Activated naive CD8-positive, alpha-beta T cell treated with anti-CD3 and anti-CD28 coated beads for 36 hours (primary cell): ENCODE measurements around the gene PRSS36. TPM values are rescaled to one million over a fixed set of nuclear protein-coding genes. Genes with fewer than 3 reads are reported as not detected.
"Not testable (repeated sequence)": the region's sequence is repeated elsewhere in the genome, so short reads cannot be mapped to it uniquely, and the experiment has no call there.

Experiments used
- DNase-seq: peaks from one replicate; pipeline ENCODE4 v3.0.0; 2021
- H3K27ac Mint-ChIP-seq: one replicate; pipeline ENCODE4 v1.8.0; 2022; ENCODE audit warnings: mild to moderate bottlenecking, moderate library complexity, mixed read lengths
- H3K27me3 Mint-ChIP-seq: one replicate; pipeline ENCODE4 v1.8.0; 2022; ENCODE audit warnings: mild to moderate bottlenecking, mixed read lengths
- H3K36me3 Mint-ChIP-seq: one replicate; pipeline ENCODE4 v1.8.0; 2021; ENCODE audit warnings: mild to moderate bottlenecking, mixed read lengths
- H3K4me1 Mint-ChIP-seq: one replicate; pipeline ENCODE4 v1.8.0; 2021; ENCODE audit warnings: mixed read lengths
- H3K4me3 Mint-ChIP-seq: one replicate; pipeline ENCODE4 v1.8.0; 2022; ENCODE audit warnings: mild to moderate bottlenecking, moderate library complexity, mixed read lengths
- H3K9me3 Mint-ChIP-seq: one replicate; pipeline ENCODE4 v1.8.0; 2022; ENCODE audit warnings: mixed read lengths
- total RNA-seq, 2 experiments: library from RNA; stranded (reverse); gene quantifications; one replicate each; pipeline ENCODE4 v1.2.3, GENCODE V29; 2021

Gene PRSS36
- total RNA-seq, 2 experiments from 2014 or later, result 0.74 TPM; not detected in 1

DNA sequence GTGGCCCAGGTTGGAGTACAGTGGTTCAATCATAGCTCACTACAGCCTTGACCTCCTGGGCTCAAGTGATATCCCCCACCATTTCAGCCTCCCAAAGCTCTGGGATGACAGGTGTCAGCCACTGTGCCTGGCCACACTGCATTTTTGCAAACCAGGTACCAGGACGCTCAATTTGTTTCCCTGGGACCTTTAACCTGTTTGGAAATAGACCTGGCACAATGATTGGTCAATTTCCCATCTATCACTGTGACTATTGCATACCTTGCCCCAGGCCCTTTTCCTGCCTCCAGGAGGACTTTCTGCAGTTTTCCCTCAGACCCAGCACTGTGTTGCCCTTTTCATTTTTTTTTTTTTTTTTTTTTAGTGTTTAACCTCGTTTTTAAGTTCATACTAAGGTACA lies 19.0 kb upstream of the PRSS36 start:
- Mint-ChIP-seq H3K4me1 (no peaks in the 10 kb centered on the region), H3K4me3 (no peak overlapping the region), H3K9me3 (no peaks in the 10 kb centered on the region), H3K27ac (no peak overlapping the region), H3K36me3 (no peaks in the 10 kb centered on the region), H3K27me3 (no peaks in the 10 kb centered on the region)
- no peak for DNase-seq

- DNase-seq, result no peak
- Mint-ChIP-seq H3K27me3 (no peaks in the 10 kb centered on the region), H3K4me3 (no peak overlapping the region), H3K4me1 (no peaks in the 10 kb centered on the region), H3K9me3 (no peaks in the 10 kb centered on the region), H3K36me3 (no peaks in the 10 kb centered on the region), H3K27ac (no peak overlapping the region)
Observed at GRCh38 chr16:31167315-31167714, 17.4 kb upstream of the PRSS36 start.

DNA sequence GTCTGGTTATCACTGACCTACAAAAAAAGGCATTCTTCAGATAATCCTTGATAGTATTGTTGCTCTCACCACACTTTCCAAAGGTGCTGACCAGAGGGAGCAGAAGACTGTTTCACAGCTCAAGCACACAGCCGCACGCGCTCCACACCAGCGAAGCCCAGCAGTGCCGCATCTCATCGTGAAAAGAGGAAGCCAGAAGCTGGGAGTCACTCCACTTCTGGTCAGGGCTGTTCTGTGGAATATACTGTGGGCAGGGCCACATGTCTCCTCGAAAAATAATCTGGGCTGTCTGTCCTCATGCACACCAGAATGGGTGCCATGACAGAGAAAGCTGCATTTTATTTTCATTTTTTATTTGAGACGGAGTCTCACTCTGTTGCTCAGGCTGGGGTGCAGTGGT lies 7.3 kb upstream of the PRSS36 start:
- peaks cover 6% of the 10 kb centered on the region for H3K4me1 Mint-ChIP-seq
- H3K4me3 Mint-ChIP-seq, result peak overlapping the region; percentile 32
- H3K27me3 Mint-ChIP-seq, result peaks cover 3% of the 10 kb centered on the region
- no peaks in the 10 kb centered on the region for H3K9me3 Mint-ChIP-seq
- DNase-seq, result no peak
- no peak overlapping the region for H3K27ac Mint-ChIP-seq
- no peaks in the 10 kb centered on the region for H3K36me3 Mint-ChIP-seq

DNA sequence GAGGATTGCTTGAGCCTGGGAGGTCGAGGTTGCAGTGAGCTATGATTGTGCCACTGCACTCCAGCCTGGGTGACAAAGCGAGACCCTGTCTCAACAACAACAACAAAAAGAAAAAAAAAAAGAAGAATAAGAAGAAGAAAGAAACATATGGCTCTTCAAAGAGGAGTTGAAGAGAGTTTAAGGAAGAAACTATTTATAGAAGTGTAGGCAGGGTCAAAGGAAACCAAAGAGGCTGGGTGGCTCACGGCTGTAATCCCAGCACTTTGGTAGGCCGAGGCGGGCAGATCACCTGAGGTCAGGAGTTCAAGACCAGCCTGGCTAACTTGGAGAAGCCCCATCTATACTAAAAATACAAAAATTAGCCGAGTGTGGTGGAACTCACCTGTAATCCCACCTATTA lies 1.1 kb upstream of the PRSS36 start:
- H3K4me1 Mint-ChIP-seq, result not testable (repeated sequence)

GRCh38 chr16:31149332-31149731 lies 534 bp downstream of the PRSS36 start:
- Mint-ChIP-seq H3K36me3 (no peaks in the 10 kb centered on the region), H3K27ac (no peak overlapping the region), H3K27me3 (peaks cover 3% of the 10 kb centered on the region), H3K4me3 (no peak overlapping the region), H3K9me3 (no peaks in the 10 kb centered on the region), H3K4me1 (no peaks in the 10 kb centered on the region)
- DNase-seq, result no peak

More for the DNA sequence above, 1.1 kb upstream of the PRSS36 start:
- not testable (repeated sequence) for DNase-seq, H3K4me3 Mint-ChIP-seq, H3K36me3 Mint-ChIP-seq, H3K27me3 Mint-ChIP-seq, H3K9me3 Mint-ChIP-seq, H3K27ac Mint-ChIP-seq

GRCh38 chr16:31148896-31149295 lies 970 bp downstream of the PRSS36 start:
- no peaks in the 10 kb centered on the region for H3K36me3 Mint-ChIP-seq
- no peak overlapping the region for H3K27ac Mint-ChIP-seq
- DNase-seq, result no peak
- no peaks in the 10 kb centered on the region for H3K9me3 Mint-ChIP-seq
- H3K4me3 Mint-ChIP-seq, result no peak overlapping the region
- peaks cover 3% of the 10 kb centered on the region for H3K27me3 Mint-ChIP-seq
- H3K4me1 Mint-ChIP-seq, result no peaks in the 10 kb centered on the region

- Mint-ChIP-seq H3K4me1 (peaks cover 1% of the 10 kb centered on the region), H3K9me3 (no peaks in the 10 kb centered on the region), H3K4me3 (no peak overlapping the region), H3K27me3 (peaks cover 3% of the 10 kb centered on the region), H3K36me3 (no peaks in the 10 kb centered on the region), H3K27ac (no peak overlapping the region)
- DNase-seq, result no peak
Observed at GRCh38 chr16:31148281-31148728, 1.6 kb downstream of the PRSS36 start.

GRCh38 chr16:31147574-31147973 lies 2.3 kb downstream of the PRSS36 start:
- Mint-ChIP-seq H3K4me3 (no peak overlapping the region), H3K27ac (no peak overlapping the region), H3K4me1 (peaks cover 1% of the 10 kb centered on the region), H3K36me3 (no peaks in the 10 kb centered on the region), H3K9me3 (no peaks in the 10 kb centered on the region), H3K27me3 (peaks cover 3% of the 10 kb centered on the region)
- no peak for DNase-seq

- Mint-ChIP-seq H3K9me3 (no peaks in the 10 kb centered on the region), H3K36me3 (no peaks in the 10 kb centered on the region), H3K27me3 (peaks cover 3% of the 10 kb centered on the region), H3K27ac (no peak overlapping the region), H3K4me3 (no peak overlapping the region), H3K4me1 (peaks cover 9% of the 10 kb centered on the region)
- no peak for DNase-seq
Observed at GRCh38 chr16:31145398-31145990, 4.4 kb downstream of the PRSS36 start.

DNA sequence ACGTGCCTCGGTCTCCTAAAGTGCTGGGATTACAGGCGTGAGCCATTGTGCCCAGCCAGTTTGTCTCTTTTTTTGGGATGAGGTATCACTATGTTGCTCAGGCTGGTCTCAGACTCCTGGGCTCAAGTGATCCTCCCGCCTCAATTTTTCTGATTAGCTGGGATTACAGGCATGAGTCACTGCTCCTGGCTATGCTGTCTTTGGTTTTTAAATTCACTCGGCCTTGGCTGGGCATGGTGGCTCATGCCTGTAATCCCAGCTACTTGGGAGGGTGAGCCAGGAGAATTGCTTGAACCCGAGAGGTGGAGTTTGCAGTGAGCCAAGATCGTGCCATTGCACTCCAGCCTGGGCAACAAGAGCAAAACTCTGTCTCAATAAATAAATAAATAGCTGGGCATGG lies 5.4 kb downstream of the PRSS36 start:
- not testable (repeated sequence) for H3K4me1 Mint-ChIP-seq, H3K4me3 Mint-ChIP-seq, H3K9me3 Mint-ChIP-seq, H3K27ac Mint-ChIP-seq, H3K27me3 Mint-ChIP-seq, DNase-seq, H3K36me3 Mint-ChIP-seq

- H3K36me3 Mint-ChIP-seq, result no peaks in the 10 kb centered on the region
- peaks cover 3% of the 10 kb centered on the region for H3K27me3 Mint-ChIP-seq
- no peak overlapping the region for H3K27ac Mint-ChIP-seq
- no peak overlapping the region for H3K4me3 Mint-ChIP-seq
- DNase-seq, result no peak
- peaks cover 9% of the 10 kb centered on the region for H3K4me1 Mint-ChIP-seq
- no peaks in the 10 kb centered on the region for H3K9me3 Mint-ChIP-seq
Observed at GRCh38 chr16:31143694-31144148, 6.1 kb downstream of the PRSS36 start.

DNA sequence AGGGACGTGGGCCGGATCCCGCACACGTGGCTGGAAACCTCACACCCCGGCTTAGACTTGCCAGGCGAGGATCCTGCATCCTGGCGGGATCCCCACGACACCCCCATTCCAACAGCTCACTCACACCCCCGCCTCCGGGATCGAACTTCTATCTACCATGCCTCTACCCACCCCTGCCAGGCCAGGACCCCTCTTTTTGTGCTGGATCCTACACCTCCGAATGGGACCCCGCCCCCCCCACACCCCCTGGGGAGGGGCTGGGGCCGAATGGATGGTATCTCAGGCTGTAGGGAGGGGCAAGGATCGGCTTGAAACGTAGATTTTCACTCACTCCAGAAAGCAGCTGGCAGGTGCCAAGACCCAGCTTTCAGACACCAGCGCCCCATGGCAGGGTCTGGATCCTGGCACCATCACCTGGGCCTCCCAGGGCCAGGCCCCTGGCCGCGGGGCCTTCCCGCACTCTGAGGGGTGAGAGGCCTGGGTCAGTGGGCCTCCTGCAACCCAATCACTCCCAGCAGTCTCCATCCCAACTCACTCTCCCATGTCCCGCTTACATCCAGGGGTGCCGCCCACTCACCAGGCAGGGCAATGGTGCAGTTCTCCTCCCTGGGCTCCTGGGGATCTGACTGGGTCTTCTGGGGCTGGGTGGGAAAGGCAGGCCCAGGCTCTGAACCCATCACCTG lies 6.7 kb downstream of the PRSS36 start:
- Mint-ChIP-seq H3K4me3 (no peak overlapping the region), H3K36me3 (no peaks in the 10 kb centered on the region), H3K27ac (no peak overlapping the region), H3K9me3 (no peaks in the 10 kb centered on the region), H3K4me1 (peaks cover 9% of the 10 kb centered on the region), H3K27me3 (peaks cover 3% of the 10 kb centered on the region)
- no peak for DNase-seq

GRCh38 chr16:31142109-31143010 lies 7.5 kb downstream of the PRSS36 start:
- DNase-seq, result peak; percentile 99
- Mint-ChIP-seq H3K4me3 (peak overlapping the region; percentile 75), H3K36me3 (no peaks in the 10 kb centered on the region), H3K27me3 (no peaks in the 10 kb centered on the region), H3K27ac (peak overlapping the region; percentile 86), H3K9me3 (no peaks in the 10 kb centered on the region), H3K4me1 (peaks cover 9% of the 10 kb centered on the region)

GRCh38 chr16:31141489-31142108 lies 8.3 kb downstream of the PRSS36 start:
- Mint-ChIP-seq H3K9me3 (no peaks in the 10 kb centered on the region), H3K36me3 (no peaks in the 10 kb centered on the region), H3K27ac (peak overlapping the region; percentile 86), H3K4me3 (peak overlapping the region; percentile 75), H3K27me3 (no peaks in the 10 kb centered on the region), H3K4me1 (peaks cover 9% of the 10 kb centered on the region)
- DNase-seq, result peak; percentile 10

GRCh38 chr16:31141071-31141469 lies 8.8 kb downstream of the PRSS36 start:
- H3K36me3 Mint-ChIP-seq, H3K4me3 Mint-ChIP-seq, H3K27me3 Mint-ChIP-seq, H3K9me3 Mint-ChIP-seq, DNase-seq, H3K4me1 Mint-ChIP-seq, H3K27ac Mint-ChIP-seq: not testable (repeated sequence)
